Breast epithelium (tissue), 4 donors: Measurements from ENCODE around the gene NCOR2. TPM values are rescaled to one million over a fixed set of nuclear protein-coding genes. Genes with fewer than 3 reads are reported as not detected.

Experiments
- DNase-seq, 2 donors: peaks; one replicate each; pipeline ENCODE4 v3.0.0-alpha.2; 2019; ENCODE audit warnings: low spot score in 2 of 2
- H3K27ac ChIP-seq, 2 donors: fragments of 200-600 bp; sonication (generic) in 1 of 2; one replicate each; pipeline ENCODE4 v1.5.1; 2016 to 2019; ENCODE audit warnings: mild to moderate bottlenecking in 1 of 2
- H3K27me3 ChIP-seq, 2 donors: fragments of 200-600 bp; sonication (generic) in 1 of 2; one replicate each; pipeline versions ENCODE4 v1.5.1 to v1.6.0; 2017 to 2019; ENCODE audit warnings: control low read depth in 1 of 2, mild to moderate bottlenecking in 1 of 2
- H3K36me3 ChIP-seq: fragments of 200-600 bp; one replicate; pipeline ENCODE4 v1.5.1; 2019
- H3K4me1 ChIP-seq, 2 donors: fragments of 200-600 bp; sonication (generic); one replicate each; pipeline ENCODE4 v1.5.1; 2016 to 2019; ENCODE audit warnings: control low read depth in 1 of 2
- H3K4me3 ChIP-seq, 3 donors: fragments of 200-600 bp; sonication (generic); 1 replicate in 2 of 3; 2 replicates in 1 of 3; pipeline ENCODE4 v1.5.1; 2016 to 2019; ENCODE audit warnings: mild to moderate bottlenecking in 3 of 3, moderate library complexity in 2 of 3
- H3K9me3 ChIP-seq, 2 donors: fragments of 200-600 bp; sonication (generic) in 1 of 2; one replicate each; pipeline ENCODE4 v1.5.1; 2016 to 2019; ENCODE audit warnings: control low read depth in 1 of 2
- CTCF ChIP-seq, 3 donors: fragments of 450-650 bp; IDR thresholded peaks; one replicate each; pipeline ENCODE4 v1.5.1; 2016 to 2017; ENCODE audit warnings: antibody characterized with exemption in 3 of 3, mild to moderate bottlenecking in 3 of 3, moderate library complexity in 3 of 3
- POLR2A ChIP-seq: fragments of 450-650 bp; IDR thresholded peaks from one replicate; pipeline ENCODE4 v1.6.1; 2016; ENCODE audit warnings: antibody characterized with exemption, mild to moderate bottlenecking, moderate library complexity
- POLR2AphosphoS5 ChIP-seq, 3 donors: sonication (generic); formaldehyde crosslinking; IDR thresholded peaks; one replicate each; pipeline ENCODE4 v1.6.1; 2017; ENCODE audit warnings: antibody characterized with exemption in 3 of 3
- intact Hi-C: fragments of 100-400 bp; cut with DNase I; formaldehyde crosslinking; loops from one replicate; pipeline ENCODE4 v1.15.1; 2023; ENCODE audit warnings: low total_unique reads
- total RNA-seq, 3 donors: library from RNA; depleted of rRNA; stranded (reverse); fragments of >200 nt; gene quantifications; one replicate each; pipeline ENCODE4 v1.1.0, GENCODE V29; 2016

The NCOR2 gene
- total RNA-seq, 3 donors from 2014 or later: 58.4 to 83.9 (median 71.7) TPM

- Histone ChIP-seq H3K9me3 (no peaks in the 10 kb centered on the region), H3K27me3 (no peaks in the 10 kb centered on the region), H3K4me3 (no peak overlapping the region), H3K27ac (peak overlapping the region in 1 of 2 donors; percentile 19), H3K36me3 (no peaks in the 10 kb centered on the region), H3K4me1 (peaks cover 6 to 9% of the 10 kb centered on the region in 2 donors)
- intact Hi-C loops: no loop called here
- DNase-seq: no peak
- no peak for TF ChIP-seq POLR2A
- no peak for TF ChIP-seq CTCF (IDR thresholded peaks at IDR 0.05)
- no peak for TF ChIP-seq POLR2AphosphoS5 (IDR thresholded peaks at IDR 0.05)
These were observed 36.7 kb downstream of the NCOR2 start for GRCh38 chr12:124530637-124531263.

GRCh38 chr12:124529565-124530276, 37.7 kb downstream of the NCOR2 start:
- no peak overlapping the region for H3K4me3 ChIP-seq
- no peaks in the 10 kb centered on the region for H3K27me3 ChIP-seq
- TF ChIP-seq CTCF (IDR thresholded peaks at IDR 0.05) (no peak), POLR2A (no peak), POLR2AphosphoS5 (IDR thresholded peaks at IDR 0.05) (no peak)
- H3K36me3 ChIP-seq: no peaks in the 10 kb centered on the region
- no peak overlapping the region for H3K27ac ChIP-seq
- no peak for DNase-seq
- no peaks in the 10 kb centered on the region for H3K9me3 ChIP-seq
- intact Hi-C loops: no loop called here
- H3K4me1 ChIP-seq: peaks cover 6 to 9% of the 10 kb centered on the region in 2 donors

GRCh38 chr12:124527861-124528561, 39.4 kb downstream of the NCOR2 start:
- intact Hi-C loops: no loop called here
- TF ChIP-seq POLR2A (no peak), CTCF (IDR thresholded peaks at IDR 0.05) (no peak), POLR2AphosphoS5 (IDR thresholded peaks at IDR 0.05) (no peak)
- no peaks in the 10 kb centered on the region for H3K27me3 ChIP-seq

GRCh38 chr12:124525927-124526692, 41.3 kb downstream of the NCOR2 start:
- Histone ChIP-seq H3K4me3 (no peak overlapping the region), H3K4me1 (peaks cover 5 to 9% of the 10 kb centered on the region in 2 donors), H3K36me3 (no peaks in the 10 kb centered on the region), H3K27me3 (no peaks in the 10 kb centered on the region), H3K9me3 (no peaks in the 10 kb centered on the region), H3K27ac (peak overlapping the region; percentile 88 to 97)
- intact Hi-C loops: no loop called here
- DNase-seq: no peak
- TF ChIP-seq CTCF (IDR thresholded peaks at IDR 0.05) (no peak), POLR2AphosphoS5 (IDR thresholded peaks at IDR 0.05) (no peak), POLR2A (no peak)

More at GRCh38 chr12:124527861-124528561, 39.4 kb downstream of the NCOR2 start:
- peak overlapping the region in 1 of 3 donors; percentile 4 for H3K4me3 ChIP-seq
- no peak for DNase-seq
- peak overlapping the region; percentile 75 to 84 for H3K27ac ChIP-seq
- no peaks in the 10 kb centered on the region for H3K9me3 ChIP-seq
- peaks cover 9 to 11% of the 10 kb centered on the region in 2 donors for H3K4me1 ChIP-seq
- no peaks in the 10 kb centered on the region for H3K36me3 ChIP-seq
